HG03520 (cell line): ENCODE data around the gene EAPP.
"Not testable (repeated sequence)": the region's sequence is repeated elsewhere in the genome, so short reads cannot be mapped to it uniquely, and the experiment has no call there.

Experiments used
- ATAC-seq: cut with Tn5 transposase; IDR thresholded peaks from one replicate; pipeline ENCODE4 v1.9.1; 2021; ENCODE audit warnings: mild to moderate bottlenecking, moderate library complexity; ENCODE audit not compliant: unreplicated experiment

Gene EAPP

GRCh38 chr14:34484726-34485125, 54.8 kb downstream of the EAPP start:
- ATAC-seq: no peak

GRCh38 chr14:34482463-34482862, 57.0 kb downstream of the EAPP start:
- ATAC-seq: no peak

GRCh38 chr14:34479694-34480093, 59.8 kb downstream of the EAPP start:
- ATAC-seq: no peak

GRCh38 chr14:34478261-34478660, 61.2 kb downstream of the EAPP start:
- no peak for ATAC-seq

- ATAC-seq: not testable (repeated sequence)
These were observed 63.5 kb downstream of the EAPP start for GRCh38 chr14:34476036-34476435.

GRCh38 chr14:34475163-34475562, 64.3 kb downstream of the EAPP start:
- no peak for ATAC-seq

- ATAC-seq: no peak
These were observed 65.3 kb downstream of the EAPP start for GRCh38 chr14:34474187-34474679.

GRCh38 chr14:34472706-34473279, 66.7 kb downstream of the EAPP start:
- no peak for ATAC-seq

- ATAC-seq: no peak
These were observed 69.2 kb downstream of the EAPP start for GRCh38 chr14:34470319-34470718.

GRCh38 chr14:34466691-34467090, 72.8 kb downstream of the EAPP start:
- no peak for ATAC-seq
